Fibroblast of lung (primary cell): Measurements from ENCODE around the gene CALHM1. TPM values are rescaled to one million over a fixed set of nuclear protein-coding genes. Genes with fewer than 3 reads are reported as not detected.

Source experiments
- DNase-seq, 2 donors: peaks; one replicate each; pipeline versions ENCODE4 v3.0.0 to v3.0.0-alpha.2; 2010; ENCODE audit warnings: low read depth in 2 of 2
- H2AFZ ChIP-seq: 2 replicates; pipeline ENCODE4 v1.5.1; 2012; ENCODE audit warnings: low read length, control low read depth, inconsistent platforms
- H3K27ac ChIP-seq: 2 replicates; pipeline ENCODE4 v1.5.1; 2011; ENCODE audit warnings: low read length, control low read depth; ENCODE audit not compliant: insufficient read depth
- H3K27me3 ChIP-seq: 2 replicates; pipeline ENCODE4 v1.5.1; 2011; ENCODE audit warnings: mild to moderate bottlenecking, low read length; ENCODE audit not compliant: control insufficient read depth, insufficient read depth
- H3K36me3 ChIP-seq: 2 replicates; pipeline ENCODE4 v1.5.1; 2011; ENCODE audit warnings: low read length; ENCODE audit not compliant: control insufficient read depth, insufficient read depth
- H3K4me1 ChIP-seq: 2 replicates; pipeline ENCODE4 v1.5.1; 2011; ENCODE audit warnings: low read length; ENCODE audit not compliant: control insufficient read depth, insufficient read depth; ENCODE audit errors: extremely low read depth
- H3K4me2 ChIP-seq: 2 replicates; pipeline ENCODE4 v1.5.1; 2011; ENCODE audit warnings: low read length, control low read depth; ENCODE audit not compliant: insufficient read depth; ENCODE audit errors: extremely low read depth
- H3K4me3 ChIP-seq, 4 experiments: fragments of 200-600 bp in 1 of 4; sonication (generic) in 1 of 4; replicated peaks in 1 of 4; 2 replicates each; pipeline ENCODE4 v1.5.1; 2011 to 2016; ENCODE audit warnings: low read length in 4 of 4, low read depth in 3 of 4, mild to moderate bottlenecking in 3 of 4, control low read depth in 2 of 4, inconsistent platforms in 1 of 4, mixed read lengths in 1 of 4; ENCODE audit not compliant: insufficient read depth in 1 of 4; ENCODE audit errors: control extremely low read depth in 1 of 4
- H3K79me2 ChIP-seq: 2 replicates; pipeline ENCODE4 v1.5.1; 2012; ENCODE audit warnings: mild to moderate bottlenecking, low read length, inconsistent platforms; ENCODE audit not compliant: control insufficient read depth, insufficient read depth
- H3K9ac ChIP-seq: 2 replicates; pipeline ENCODE4 v1.5.1; 2011; ENCODE audit warnings: mild to moderate bottlenecking, low read length, control low read depth; ENCODE audit not compliant: insufficient read depth
- H3K9me3 ChIP-seq: 2 replicates; pipeline ENCODE4 v1.5.1; 2012; ENCODE audit warnings: low read depth, low read length; ENCODE audit not compliant: control insufficient read depth, insufficient read depth
- H4K20me1 ChIP-seq: 2 replicates; pipeline ENCODE4 v1.5.1; 2011; ENCODE audit warnings: low read length; ENCODE audit not compliant: control insufficient read depth, insufficient read depth; ENCODE audit errors: extremely low read depth
- EZH2 ChIP-seq: IDR thresholded peaks from 2 replicates; pipeline ENCODE4 v1.5.1; 2012; ENCODE audit warnings: low read length, control low read depth, mild to moderate bottlenecking; ENCODE audit errors: missing control alignments
- polyA plus RNA-seq, 2 donors: library from polyadenylated mRNA; depleted of rRNA in 1 of 2; stranded (reverse) in 1 of 2; unstranded in 1 of 2; fragments of >200 nt; gene quantifications; 2 replicates each; pipeline ENCODE4 v1.2.1, GENCODE V29; 2011 to 2012; ENCODE audit warnings: missing spikeins in 1 of 2
- total RNA-seq: library from RNA; depleted of rRNA; stranded (reverse); fragments of >200 nt; gene quantifications from 2 replicates; pipeline ENCODE4 v1.2.1, GENCODE V29; 2014
- TF ChIP-seq, protein P1 (sequence below), 2 donors: IDR thresholded peaks in 1 of 2; conservative IDR thresholded peaks in 1 of 2; 1 replicate in 1 of 2; 2 replicates in 1 of 2; pipeline ENCODE4 v1.5.1; 2011 to 2012; ENCODE audit warnings: low read length in 2 of 2, control low read depth in 1 of 2, inconsistent platforms in 1 of 2, low read depth in 1 of 2, mild to moderate bottlenecking in 1 of 2

Gene CALHM1
- total and polyA plus RNA-seq, 2 donors (not counting 1 experiment from before 2014, with no cell fraction given) = not detected

- H4K20me1 ChIP-seq = no peaks in the 10 kb centered on the region
- H3K9ac ChIP-seq = no peak overlapping the region
- H3K27me3 ChIP-seq = no peaks in the 10 kb centered on the region
- no peak overlapping the region for H2AFZ ChIP-seq
- no peak overlapping the region for H3K4me2 ChIP-seq
- H3K79me2 ChIP-seq = no peaks in the 10 kb centered on the region
- H3K36me3 ChIP-seq = no peaks in the 10 kb centered on the region
- no peaks in the 10 kb centered on the region for H3K9me3 ChIP-seq
- H3K27ac ChIP-seq = no peak overlapping the region
- no peak for DNase-seq
- TF ChIP-seq, protein P1, sequence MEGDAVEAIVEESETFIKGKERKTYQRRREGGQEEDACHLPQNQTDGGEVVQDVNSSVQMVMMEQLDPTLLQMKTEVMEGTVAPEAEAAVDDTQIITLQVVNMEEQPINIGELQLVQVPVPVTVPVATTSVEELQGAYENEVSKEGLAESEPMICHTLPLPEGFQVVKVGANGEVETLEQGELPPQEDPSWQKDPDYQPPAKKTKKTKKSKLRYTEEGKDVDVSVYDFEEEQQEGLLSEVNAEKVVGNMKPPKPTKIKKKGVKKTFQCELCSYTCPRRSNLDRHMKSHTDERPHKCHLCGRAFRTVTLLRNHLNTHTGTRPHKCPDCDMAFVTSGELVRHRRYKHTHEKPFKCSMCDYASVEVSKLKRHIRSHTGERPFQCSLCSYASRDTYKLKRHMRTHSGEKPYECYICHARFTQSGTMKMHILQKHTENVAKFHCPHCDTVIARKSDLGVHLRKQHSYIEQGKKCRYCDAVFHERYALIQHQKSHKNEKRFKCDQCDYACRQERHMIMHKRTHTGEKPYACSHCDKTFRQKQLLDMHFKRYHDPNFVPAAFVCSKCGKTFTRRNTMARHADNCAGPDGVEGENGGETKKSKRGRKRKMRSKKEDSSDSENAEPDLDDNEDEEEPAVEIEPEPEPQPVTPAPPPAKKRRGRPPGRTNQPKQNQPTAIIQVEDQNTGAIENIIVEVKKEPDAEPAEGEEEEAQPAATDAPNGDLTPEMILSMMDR (conservative IDR thresholded peaks at IDR 0.05 in 1 of 2, IDR thresholded peaks at IDR 0.05 in 1 of 2; ENCODE audit: low read depth in 1 of 2, low read length in 2 of 2) = no peak
- TF ChIP-seq EZH2 = no peak
- peaks cover 2% of the 10 kb centered on the region for H3K4me1 ChIP-seq
- H3K4me3 ChIP-seq = no peak overlapping the region
Observed at GRCh38 chr10:103469201-103469600, 10.5 kb upstream of the CALHM1 start.

DNA sequence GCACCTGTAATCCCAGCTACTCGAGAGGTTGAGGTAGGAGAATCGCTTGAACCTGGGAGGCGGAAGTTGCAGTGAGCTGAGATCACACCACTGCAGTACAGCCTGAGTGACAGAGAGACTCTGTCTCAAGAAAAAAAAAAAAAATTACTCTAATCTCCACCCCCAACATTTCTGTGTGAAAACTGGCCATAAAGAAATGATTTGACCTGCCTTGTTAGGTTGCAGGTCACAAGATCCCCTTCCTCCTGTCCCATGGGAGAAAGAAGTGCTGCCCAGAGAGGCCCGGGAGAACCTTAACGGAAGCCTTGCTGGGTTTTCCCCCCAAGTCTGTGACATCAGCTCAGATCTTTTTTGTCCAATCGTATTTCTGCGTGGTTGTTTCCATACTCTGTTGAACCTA, 8.7 kb upstream of the CALHM1 start:
- Histone ChIP-seq H4K20me1 (no peaks in the 10 kb centered on the region), H3K9me3 (no peaks in the 10 kb centered on the region), H3K4me1 (peaks cover 2% of the 10 kb centered on the region), H3K36me3 (no peaks in the 10 kb centered on the region), H3K9ac (no peak overlapping the region), H3K79me2 (no peaks in the 10 kb centered on the region), H3K27me3 (no peaks in the 10 kb centered on the region), H3K27ac (no peak overlapping the region), H3K4me2 (no peak overlapping the region), H2AFZ (no peak overlapping the region), H3K4me3 (no peak overlapping the region)
- DNase-seq = no peak
- TF ChIP-seq EZH2 = no peak
- TF ChIP-seq, protein P1 (conservative IDR thresholded peaks at IDR 0.05 in 1 of 2, IDR thresholded peaks at IDR 0.05 in 1 of 2; ENCODE audit: low read depth in 1 of 2, low read length in 2 of 2) = no peak

GRCh38 chr10:103466734-103467133, 8.0 kb upstream of the CALHM1 start:
- Histone ChIP-seq H3K9me3 (no peaks in the 10 kb centered on the region), H3K79me2 (no peaks in the 10 kb centered on the region), H3K4me3 (no peak overlapping the region), H4K20me1 (no peaks in the 10 kb centered on the region), H3K27ac (no peak overlapping the region), H3K4me2 (no peak overlapping the region), H3K27me3 (no peaks in the 10 kb centered on the region), H3K9ac (no peak overlapping the region), H2AFZ (no peak overlapping the region), H3K36me3 (no peaks in the 10 kb centered on the region), H3K4me1 (peaks cover 2% of the 10 kb centered on the region)
- DNase-seq = peak in 1 of 2 donors; percentile 42
- TF ChIP-seq EZH2 = no peak
- TF ChIP-seq, protein P1 (conservative IDR thresholded peaks at IDR 0.05 in 1 of 2, IDR thresholded peaks at IDR 0.05 in 1 of 2; ENCODE audit: low read depth in 1 of 2, low read length in 2 of 2) = no peak
